ENCODE results near the gene CADM1. TPM values are rescaled to one million over a fixed set of nuclear protein-coding genes. Genes with fewer than 3 reads are reported as not detected.

Gene CADM1
- total RNA-seq, 1 experiment from 2014 or later: not detected

- Mint-ChIP-seq H3K4me1 (ENCODE audit: insufficient read depth, unreplicated experiment) (no peaks in the 10 kb centered on the region), H3K9me3 (ENCODE audit: unreplicated experiment) (no peaks in the 10 kb centered on the region), H3K36me3 (ENCODE audit: insufficient read depth, unreplicated experiment) (no peaks in the 10 kb centered on the region), H3K27ac (ENCODE audit: low read depth, unreplicated experiment) (no peak overlapping the region), H3K4me3 (ENCODE audit: unreplicated experiment) (no peak overlapping the region), H3K27me3 (ENCODE audit: insufficient read depth, unreplicated experiment) (peaks cover 28% of the 10 kb centered on the region)
- BruUV-seq (replicated peaks): no TSS peak
- intact Hi-C loops (cut with micrococcal nuclease): loop anchor here (10.0 kb wide), 1 partner anchor 1164 kb away; no protein-coding TSS in a partner anchor
- ChIA-PET CTCF (interaction anchor here (0.6 to 1.2 kb wide), 6 partner anchors 38 to 1311 kb away, joined by 3 to 4 read pairs (median 3); no protein-coding TSS in a partner anchor), POLR2A (interaction anchor here (0.7 kb wide), 1 partner anchor 162 kb away, joined by 3 read pairs; no protein-coding TSS in a partner anchor)
- TF ChIP-seq CTCF (IDR thresholded peaks at IDR 0.05; ENCODE audit: unreplicated experiment): no peak
- DNase-seq (ENCODE audit: unreplicated experiment): no peak
These were observed 173.3 kb downstream of the CADM1 start for GRCh38 chr11:115330684-115331482.

GRCh38 chr11:115326526-115326925, 177.7 kb downstream of the CADM1 start:
- peaks cover 39% of the 10 kb centered on the region for H3K27me3 Mint-ChIP-seq (ENCODE audit: insufficient read depth, unreplicated experiment)
- intact Hi-C loops (cut with micrococcal nuclease): no loop called here
- no peak for DNase-seq (ENCODE audit: unreplicated experiment)
- H3K4me1 Mint-ChIP-seq (ENCODE audit: insufficient read depth, unreplicated experiment): peaks cover 6% of the 10 kb centered on the region
- no peak overlapping the region for H3K27ac Mint-ChIP-seq (ENCODE audit: low read depth, unreplicated experiment)
- no peaks in the 10 kb centered on the region for H3K9me3 Mint-ChIP-seq (ENCODE audit: unreplicated experiment)
- POLR2A ChIA-PET: no interaction called here
- TF ChIP-seq CTCF (IDR thresholded peaks at IDR 0.05; ENCODE audit: unreplicated experiment): no peak
- H3K36me3 Mint-ChIP-seq (ENCODE audit: insufficient read depth, unreplicated experiment): no peaks in the 10 kb centered on the region
- CTCF ChIA-PET: interaction anchor here (0.6 to 2.5 kb wide), 7 partner anchors 9 to 897 kb away, joined by 3 to 12 read pairs (median 4); no protein-coding TSS in a partner anchor
- no TSS peak for BruUV-seq (replicated peaks)
- no peak overlapping the region for H3K4me3 Mint-ChIP-seq (ENCODE audit: unreplicated experiment)

- POLR2A ChIA-PET: interaction anchor here (0.6 kb wide), 1 partner anchor 123 kb away, joined by 4 read pairs; no protein-coding TSS in a partner anchor
- Mint-ChIP-seq H3K36me3 (ENCODE audit: insufficient read depth, unreplicated experiment) (no peaks in the 10 kb centered on the region), H3K4me3 (ENCODE audit: unreplicated experiment) (no peak overlapping the region), H3K27me3 (ENCODE audit: insufficient read depth, unreplicated experiment) (peaks cover 39% of the 10 kb centered on the region), H3K4me1 (ENCODE audit: insufficient read depth, unreplicated experiment) (peaks cover 6% of the 10 kb centered on the region), H3K27ac (ENCODE audit: low read depth, unreplicated experiment) (no peak overlapping the region), H3K9me3 (ENCODE audit: unreplicated experiment) (no peaks in the 10 kb centered on the region)
- TF ChIP-seq CTCF (IDR thresholded peaks at IDR 0.05; ENCODE audit: unreplicated experiment): no peak
- BruUV-seq (replicated peaks): no TSS peak
- no peak for DNase-seq (ENCODE audit: unreplicated experiment)
- CTCF ChIA-PET: interaction anchor here (0.7 to 2.5 kb wide), 12 partner anchors 8 to 1365 kb away, joined by 3 to 12 read pairs (median 4); no protein-coding TSS in a partner anchor
- intact Hi-C loops (cut with micrococcal nuclease): no loop called here
These were observed 178.7 kb downstream of the CADM1 start for GRCh38 chr11:115325523-115325922.
